ENCODE measurements around the gene MCTP1. TPM values are rescaled to one million over a fixed set of nuclear protein-coding genes. Genes with fewer than 3 reads are reported as not detected.

Gene MCTP1
- total RNA-seq, 1 experiment from 2014 or later = 2.5 TPM

DNA sequence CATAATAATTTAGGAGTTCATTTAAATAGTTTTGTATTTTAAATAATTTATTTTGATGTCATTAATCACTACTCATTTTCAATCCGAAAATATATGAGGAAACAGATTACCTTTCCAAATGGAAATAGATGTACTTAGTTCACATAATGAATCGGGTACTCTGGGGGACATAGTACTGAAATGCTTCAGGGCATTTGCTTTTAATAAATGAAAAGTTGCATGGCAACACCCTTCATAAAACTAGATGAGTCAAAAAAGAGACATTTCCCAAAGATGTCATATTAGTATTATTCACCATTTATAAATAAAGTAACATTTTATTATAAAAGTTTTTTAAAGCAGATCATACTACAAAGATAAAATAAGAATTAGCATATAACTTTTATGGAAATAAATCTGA is 177.8 kb downstream of the MCTP1 start:
- Mint-ChIP-seq H3K36me3 (ENCODE audit: insufficient read depth in 1 of 3, low read depth in 3 of 3) (no peaks in the 10 kb centered on the region), H3K27me3 (ENCODE audit: low read depth) (no peaks in the 10 kb centered on the region; the same call in 1 of the 2 replicates), H3K4me3 (no peak overlapping the region), H3K9me3 (no peaks in the 10 kb centered on the region), H3K4me1 (no peaks in the 10 kb centered on the region), H3K27ac (no peak overlapping the region)
- H3K79me2 ChIP-seq (ENCODE audit: insufficient read depth, low read length) = no peaks in the 10 kb centered on the region
- DNase-seq = no peak
- no peak overlapping the region for H4K8ac ChIP-seq (replicated peaks; ENCODE audit: insufficient read length, low read depth, low read length)
- no peaks in the 10 kb centered on the region for H3K27me3 ChIP-seq (ENCODE audit: insufficient read depth, low read length)
- H2AK5ac ChIP-seq (ENCODE audit: insufficient read length, low read length) = no peak overlapping the region
- no peak overlapping the region for H3K56ac ChIP-seq (ENCODE audit: insufficient read length, low read depth, low read length)
- no peaks in the 10 kb centered on the region for H3K9me3 ChIP-seq (ENCODE audit: control insufficient read depth, low read depth, low read length)
- H4K5ac ChIP-seq (ENCODE audit: insufficient read length, low read depth, low read length) = no peak overlapping the region
- H2AFZ ChIP-seq (ENCODE audit: low read length) = no peak overlapping the region
- no CpG with 5 or more reads among the region's 2 CpGs for WGBS (ENCODE audit: extremely low coverage, insufficient read length, low lambda C conversion rate)
- no peaks in the 10 kb centered on the region for H3K23me2 ChIP-seq (ENCODE audit: insufficient read length, low read depth, low read length, poor library complexity, severe bottlenecking)
- no peak for TF ChIP-seq CTCF (conservative IDR thresholded peaks at IDR 0.05)
- no peak overlapping the region for H3K18ac ChIP-seq (ENCODE audit: insufficient read length, low read depth, low read length)
- no peak overlapping the region for H3K9ac ChIP-seq (ENCODE audit: extremely low read depth, insufficient read length, low read length)
- no peaks in the 10 kb centered on the region for H3K4me1 ChIP-seq (ENCODE audit: insufficient read depth, low read length)
- H4K91ac ChIP-seq (ENCODE audit: insufficient read length, low read depth, low read length) = no peak overlapping the region
- no peak overlapping the region for H2BK120ac ChIP-seq (ENCODE audit: low read depth, low read length, poor library complexity, severe bottlenecking)
- no peak overlapping the region for H3K14ac ChIP-seq (ENCODE audit: insufficient read depth, low read length)
- H2BK20ac ChIP-seq (ENCODE audit: low read depth, low read length, poor library complexity, severe bottlenecking) = no peak overlapping the region
- H3K79me1 ChIP-seq (ENCODE audit: insufficient read depth, low read depth, low read length, poor library complexity, severe bottlenecking) = no peaks in the 10 kb centered on the region
- H3K23ac ChIP-seq (ENCODE audit: insufficient read length, low read depth, low read length) = no peak overlapping the region
- H2BK15ac ChIP-seq (ENCODE audit: low read depth, low read length) = no peak overlapping the region
- H3K27ac ChIP-seq (ENCODE audit: insufficient read length, low read depth, low read length) = no peak overlapping the region
- H3K4ac ChIP-seq (ENCODE audit: low read depth, low read length) = no peak overlapping the region
- no peak overlapping the region for H2BK12ac ChIP-seq (ENCODE audit: insufficient read length, low read depth, low read length)
- no peak overlapping the region for H2BK5ac ChIP-seq (ENCODE audit: insufficient read length, low read length)
- H3T11ph ChIP-seq (ENCODE audit: low read length) = no peak overlapping the region
- no peaks in the 10 kb centered on the region for H4K20me1 ChIP-seq (ENCODE audit: control insufficient read depth, insufficient read depth, insufficient read length)
- H3K4me2 ChIP-seq (ENCODE audit: insufficient read depth, insufficient read length, low read length) = no peak overlapping the region

Data from H9 (cell line).